OCI-LY3 (cell line): ENCODE measurements around the gene HAUS3.
"Not testable (repeated sequence)": the region's sequence is repeated elsewhere in the genome, so short reads cannot be mapped to it uniquely, and the experiment has no call there.

ENCODE experiments used
- H2AFZ ChIP-seq: fragments of 200-600, 300-600 bp; shearing (Covaris generic); 2 replicates; pipeline ENCODE4 v1.6.0; 2014; ENCODE audit warnings: antibody characterized with exemption, low read depth, low read length
- H3K27ac ChIP-seq: fragments of 200-600, 300-600 bp; sonication (generic); 2 replicates; pipeline ENCODE4 v1.5.1; 2014; ENCODE audit warnings: mild to moderate bottlenecking, low read length, moderate library complexity, mixed read lengths
- H3K27me3 ChIP-seq: fragments of 200-600, 300-600 bp; sonication (generic); 2 replicates; pipeline ENCODE4 v1.6.1; 2014; ENCODE audit warnings: low read depth, low read length, mixed read lengths
- H3K36me3 ChIP-seq: fragments of 200-600, 300-600 bp; sonication (generic); replicated peaks from 2 replicates; pipeline ENCODE3; 2014; ENCODE audit warnings: low read depth, low read length, mixed read lengths
- H3K4me1 ChIP-seq: fragments of 300-600, 200-600 bp; sonication (generic); 2 replicates; pipeline ENCODE4 v1.6.1; 2014; ENCODE audit warnings: low read length, mixed read lengths
- H3K4me2 ChIP-seq: fragments of 200-600, 300-600 bp; sonication (generic); 2 replicates; pipeline ENCODE4 v1.6.1; 2014; ENCODE audit warnings: low read length, mixed read lengths
- H3K4me3 ChIP-seq: fragments of 300-600, 200-600 bp; sonication (generic); 2 replicates; pipeline ENCODE4 v1.5.1; 2014; ENCODE audit warnings: antibody characterized with exemption, mild to moderate bottlenecking, low read length, moderate library complexity
- H3K79me2 ChIP-seq: fragments of 300-600, 200-600 bp; shearing (Covaris generic); 2 replicates; pipeline ENCODE4 v1.6.1; 2014; ENCODE audit warnings: mild to moderate bottlenecking, low read length, mixed read lengths
- H3K9ac ChIP-seq: fragments of 300-600, 200-600 bp; shearing (Covaris generic); 2 replicates; pipeline ENCODE4 v1.6.0; 2014; ENCODE audit warnings: mild to moderate bottlenecking, low read length, moderate library complexity
- H3K9me3 ChIP-seq: fragments of 200-600, 300-600 bp; shearing (Covaris generic); 2 replicates; pipeline ENCODE4 v1.6.1; 2014; ENCODE audit warnings: low read length, mixed read lengths; ENCODE audit not compliant: insufficient read depth
- H4K20me1 ChIP-seq: fragments of 200-600, 300-600 bp; sonication (generic); 2 replicates; pipeline ENCODE4 v1.6.1; 2016; ENCODE audit warnings: low read length, mixed read lengths; ENCODE audit not compliant: insufficient read depth
- CTCF ChIP-seq: fragments of 200-600, 300-600 bp; sonication (generic); IDR thresholded peaks from 2 replicates; pipeline ENCODE4 v1.5.1; 2014; ENCODE audit warnings: antibody characterized with exemption, low read length, low read depth
- EZH2phosphoT487 ChIP-seq: fragments of 200-600 bp; shearing (Covaris generic); IDR thresholded peaks from 2 replicates; pipeline ENCODE4 v1.6.1; 2018; ENCODE audit warnings: antibody characterized with exemption, mixed run types, low read depth

HAUS3 gene

DNA sequence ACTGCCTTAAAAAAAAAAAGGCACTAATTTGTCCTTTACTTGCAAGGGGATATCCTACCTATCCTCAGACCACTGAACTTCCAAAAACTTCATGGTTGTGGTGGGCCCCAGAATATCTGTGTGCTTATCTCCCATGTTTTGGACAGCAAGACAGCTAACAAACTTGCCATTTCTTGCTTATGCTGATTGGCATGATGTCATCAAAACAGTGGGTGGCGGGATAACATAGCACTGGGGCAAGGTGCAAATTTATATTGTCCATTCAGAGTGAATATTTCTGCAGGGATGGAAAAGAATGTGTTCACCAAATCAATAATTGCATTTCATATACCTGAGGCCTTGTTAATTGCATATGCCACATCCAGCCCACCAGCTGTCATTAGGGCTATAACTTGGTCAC, 23.5 kb downstream of the HAUS3 start:
- H3K36me3 ChIP-seq, result peaks cover 7% of the 10 kb centered on the region
- no peaks in the 10 kb centered on the region for H3K27me3 ChIP-seq
- H3K27ac ChIP-seq, result no peak overlapping the region
- H4K20me1 ChIP-seq, result no peaks in the 10 kb centered on the region
- no peaks in the 10 kb centered on the region for H3K4me1 ChIP-seq
- H3K9ac ChIP-seq, result no peak overlapping the region
- H2AFZ ChIP-seq, result no peak overlapping the region
- H3K4me3 ChIP-seq, result no peak overlapping the region
- no peak for TF ChIP-seq EZH2phosphoT487
- TF ChIP-seq CTCF, result no peak
- no peak overlapping the region for H3K4me2 ChIP-seq
- no peaks in the 10 kb centered on the region for H3K79me2 ChIP-seq
- no peaks in the 10 kb centered on the region for H3K9me3 ChIP-seq

DNA sequence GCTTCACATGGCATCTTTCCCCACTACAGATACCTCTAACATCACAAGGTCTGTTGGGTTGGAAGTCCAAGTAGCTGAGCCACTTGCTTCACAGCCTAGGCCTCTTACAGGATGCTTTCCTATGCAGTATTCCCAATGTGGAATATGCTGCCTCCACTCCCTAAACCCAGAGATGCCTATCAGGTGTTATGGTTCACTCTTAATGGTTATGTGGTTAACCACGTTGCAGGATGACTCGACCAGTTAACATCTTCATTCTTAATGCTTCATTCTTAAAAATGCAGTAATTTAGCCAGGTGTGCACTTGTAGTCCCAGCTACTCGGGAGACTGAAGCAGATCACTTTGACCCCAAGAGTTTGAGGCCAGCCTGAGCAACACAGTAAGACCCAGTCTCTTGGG, 24.2 kb downstream of the HAUS3 start:
- Histone ChIP-seq H3K9ac (no peak overlapping the region), H3K27me3 (no peaks in the 10 kb centered on the region), H3K36me3 (peaks cover 2% of the 10 kb centered on the region), H3K9me3 (no peaks in the 10 kb centered on the region), H3K27ac (no peak overlapping the region), H2AFZ (no peak overlapping the region), H3K4me1 (no peaks in the 10 kb centered on the region), H4K20me1 (no peaks in the 10 kb centered on the region), H3K79me2 (no peaks in the 10 kb centered on the region), H3K4me3 (no peak overlapping the region), H3K4me2 (no peak overlapping the region)
- no peak for TF ChIP-seq CTCF
- no peak for TF ChIP-seq EZH2phosphoT487

DNA sequence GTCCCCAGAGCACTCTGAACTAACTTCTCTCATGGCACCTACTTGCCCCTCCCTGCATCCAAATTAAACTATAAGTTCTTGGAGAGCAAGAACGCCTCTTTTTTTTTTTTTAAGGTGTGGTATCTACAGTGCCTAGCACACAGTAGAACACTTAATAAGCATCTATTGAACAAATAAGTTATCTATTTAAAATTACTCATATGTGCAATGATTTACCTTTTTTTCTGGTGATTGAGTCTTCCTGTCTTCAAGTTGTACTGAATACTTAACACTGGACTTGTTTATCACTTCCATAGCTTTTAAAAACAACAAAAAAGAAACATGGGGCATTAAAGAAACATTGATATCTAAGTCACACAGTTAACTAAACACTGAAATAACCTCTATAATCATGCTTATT, 29.1 kb downstream of the HAUS3 start:
- H3K9me3 ChIP-seq, result no peaks in the 10 kb centered on the region
- H3K4me2 ChIP-seq, result no peak overlapping the region
- no peak overlapping the region for H2AFZ ChIP-seq
- H3K4me3 ChIP-seq, result no peak overlapping the region
- TF ChIP-seq EZH2phosphoT487 (no peak), CTCF (no peak)
- no peaks in the 10 kb centered on the region for H3K27me3 ChIP-seq
- no peak overlapping the region for H3K27ac ChIP-seq
- H3K4me1 ChIP-seq, result no peaks in the 10 kb centered on the region
- no peaks in the 10 kb centered on the region for H4K20me1 ChIP-seq
- H3K36me3 ChIP-seq, result no peaks in the 10 kb centered on the region
- no peaks in the 10 kb centered on the region for H3K79me2 ChIP-seq
- no peak overlapping the region for H3K9ac ChIP-seq

DNA sequence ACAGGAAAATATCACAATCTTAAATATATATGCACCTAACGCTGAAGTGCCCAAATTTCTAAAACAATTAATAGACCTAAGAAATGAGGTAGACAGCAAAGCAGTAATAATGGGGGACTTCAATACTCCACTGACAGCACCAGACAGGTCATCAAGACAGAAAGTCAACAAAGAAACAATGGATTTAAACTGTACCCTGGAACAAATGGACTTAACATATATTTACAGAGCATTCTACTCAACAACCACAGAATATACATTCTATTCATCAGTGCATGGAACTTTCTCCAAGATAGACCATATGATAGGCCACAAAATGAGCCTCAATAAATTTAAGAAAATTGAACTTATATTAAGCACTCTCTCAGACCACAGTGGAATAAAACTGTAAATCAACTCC, 39.1 kb downstream of the HAUS3 start:
- not testable (repeated sequence) for H3K4me1 ChIP-seq, H2AFZ ChIP-seq, H3K9me3 ChIP-seq

DNA sequence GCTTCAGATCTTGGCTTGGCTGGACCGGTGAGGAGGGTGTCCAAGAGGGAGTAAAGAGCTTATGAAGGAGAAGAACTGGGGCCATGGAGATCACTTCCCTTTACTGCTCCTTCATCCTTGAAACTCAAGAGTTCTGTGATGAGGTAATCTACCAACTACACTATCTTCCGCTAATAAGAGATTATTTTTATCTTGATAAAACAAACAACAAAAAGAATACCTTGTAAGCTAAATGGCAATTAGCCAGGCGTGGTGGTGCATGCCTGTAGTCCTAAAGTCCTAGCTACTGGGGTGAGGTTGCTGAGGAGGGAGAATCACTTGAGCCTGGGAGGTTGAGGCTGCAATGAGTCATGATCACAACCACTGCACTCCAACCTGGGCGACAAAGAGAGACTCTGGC, 47.4 kb downstream of the HAUS3 start:
- Histone ChIP-seq H3K36me3 (no peaks in the 10 kb centered on the region), H3K27ac (no peak overlapping the region), H3K27me3 (no peaks in the 10 kb centered on the region), H3K79me2 (no peaks in the 10 kb centered on the region), H2AFZ (no peak overlapping the region), H3K4me1 (no peaks in the 10 kb centered on the region), H3K9ac (no peak overlapping the region), H3K9me3 (no peaks in the 10 kb centered on the region), H3K4me3 (no peak overlapping the region), H4K20me1 (no peaks in the 10 kb centered on the region), H3K4me2 (no peak overlapping the region)
- TF ChIP-seq CTCF, result no peak
- no peak for TF ChIP-seq EZH2phosphoT487

More for the DNA sequence above, 39.1 kb downstream of the HAUS3 start:
- H3K27ac ChIP-seq, H3K36me3 ChIP-seq, H3K4me3 ChIP-seq, H4K20me1 ChIP-seq, H3K9ac ChIP-seq, H3K27me3 ChIP-seq, H3K4me2 ChIP-seq, H3K79me2 ChIP-seq: not testable (repeated sequence)
